ENCODE data around the gene DHODH. TPM values are rescaled to one million over a fixed set of nuclear protein-coding genes. Genes with fewer than 3 reads are reported as not detected.
"Not testable (repeated sequence)": the region's sequence is repeated elsewhere in the genome, so short reads cannot be mapped to it uniquely, and the experiment has no call there.

Gene DHODH
- total RNA-seq, 1 donor from 2014 or later, result 5.2 TPM

DNA sequence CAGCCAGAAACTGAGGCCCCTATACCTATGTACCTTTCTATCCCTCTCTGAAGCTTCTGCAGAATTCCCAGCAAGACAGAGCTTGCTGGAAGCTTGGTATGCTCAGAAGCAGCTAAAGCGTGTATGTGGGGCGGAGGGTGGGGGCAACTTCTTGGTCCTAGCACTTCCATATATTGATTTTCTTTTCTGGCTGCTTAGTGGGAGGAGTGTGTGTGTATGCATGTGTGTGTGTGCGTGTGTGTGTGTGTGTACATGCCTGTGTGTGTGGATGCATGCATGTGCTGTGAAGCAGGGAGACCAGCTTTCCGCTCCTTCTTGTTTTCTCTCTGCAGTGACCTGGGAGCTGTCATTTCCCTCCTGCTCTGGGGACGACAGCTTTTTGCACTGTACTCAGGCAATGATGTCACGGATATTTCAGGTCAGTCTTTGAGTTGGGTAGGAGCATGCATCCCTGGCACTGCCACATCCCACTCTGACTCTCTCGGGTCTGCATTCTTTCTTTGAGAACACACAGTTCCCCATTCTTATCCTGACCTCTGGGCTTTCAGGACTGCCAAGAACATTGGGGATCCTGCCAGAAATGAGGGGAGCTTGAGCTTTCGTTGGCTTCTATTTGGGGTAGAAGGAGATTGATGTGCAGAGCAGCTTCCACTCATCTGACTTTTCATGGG is 65.2 kb downstream of the DHODH start:
- Histone ChIP-seq H3K4me1 (ENCODE audit: insufficient read depth, low read length) (no peaks in the 10 kb centered on the region), H3K4me2 (ENCODE audit: low read length) (no peak overlapping the region), H3K27me3 (ENCODE audit: insufficient read depth, low read length) (no peaks in the 10 kb centered on the region), H3K9ac (ENCODE audit: low read length) (no peak overlapping the region), H4K20me1 (ENCODE audit: insufficient read depth, low read length) (no peaks in the 10 kb centered on the region), H3K79me2 (ENCODE audit: insufficient read depth, low read length) (no peaks in the 10 kb centered on the region), H3K36me3 (ENCODE audit: insufficient read depth, low read length) (no peaks in the 10 kb centered on the region), H2AFZ (ENCODE audit: low read depth, low read length) (no peak overlapping the region), H3K27ac (ENCODE audit: low read depth, low read length) (no peak overlapping the region), H3K9me3 (ENCODE audit: insufficient read depth, low read depth, low read length) (no peaks in the 10 kb centered on the region), H3K4me3 (ENCODE audit: insufficient read depth, low read depth, low read length) (no peak overlapping the region)
- Mint-ChIP-seq H3K36me3 (ENCODE audit: low read depth, unreplicated experiment) (peaks cover 16% of the 10 kb centered on the region), H3K4me3 (ENCODE audit: unreplicated experiment) (no peak overlapping the region), H3K27me3 (ENCODE audit: low read depth, unreplicated experiment) (no peaks in the 10 kb centered on the region), H3K27ac (ENCODE audit: unreplicated experiment) (no peak overlapping the region), H3K4me1 (ENCODE audit: low read depth, unreplicated experiment) (no peaks in the 10 kb centered on the region), H3K9me3 (ENCODE audit: unreplicated experiment) (peaks cover 5% of the 10 kb centered on the region)
- DNase-seq (ENCODE audit: low read depth) (no peak), FAIRE-seq (no peak)
- TF ChIP-seq, protein P1, sequence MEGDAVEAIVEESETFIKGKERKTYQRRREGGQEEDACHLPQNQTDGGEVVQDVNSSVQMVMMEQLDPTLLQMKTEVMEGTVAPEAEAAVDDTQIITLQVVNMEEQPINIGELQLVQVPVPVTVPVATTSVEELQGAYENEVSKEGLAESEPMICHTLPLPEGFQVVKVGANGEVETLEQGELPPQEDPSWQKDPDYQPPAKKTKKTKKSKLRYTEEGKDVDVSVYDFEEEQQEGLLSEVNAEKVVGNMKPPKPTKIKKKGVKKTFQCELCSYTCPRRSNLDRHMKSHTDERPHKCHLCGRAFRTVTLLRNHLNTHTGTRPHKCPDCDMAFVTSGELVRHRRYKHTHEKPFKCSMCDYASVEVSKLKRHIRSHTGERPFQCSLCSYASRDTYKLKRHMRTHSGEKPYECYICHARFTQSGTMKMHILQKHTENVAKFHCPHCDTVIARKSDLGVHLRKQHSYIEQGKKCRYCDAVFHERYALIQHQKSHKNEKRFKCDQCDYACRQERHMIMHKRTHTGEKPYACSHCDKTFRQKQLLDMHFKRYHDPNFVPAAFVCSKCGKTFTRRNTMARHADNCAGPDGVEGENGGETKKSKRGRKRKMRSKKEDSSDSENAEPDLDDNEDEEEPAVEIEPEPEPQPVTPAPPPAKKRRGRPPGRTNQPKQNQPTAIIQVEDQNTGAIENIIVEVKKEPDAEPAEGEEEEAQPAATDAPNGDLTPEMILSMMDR (IDR thresholded peaks at IDR 0.05; ENCODE audit: insufficient read depth, low read depth, low read length), result no peak
- no peak for TF ChIP-seq EZH2 (IDR thresholded peaks at IDR 0.05; ENCODE audit: insufficient read depth, low read length)

DNA sequence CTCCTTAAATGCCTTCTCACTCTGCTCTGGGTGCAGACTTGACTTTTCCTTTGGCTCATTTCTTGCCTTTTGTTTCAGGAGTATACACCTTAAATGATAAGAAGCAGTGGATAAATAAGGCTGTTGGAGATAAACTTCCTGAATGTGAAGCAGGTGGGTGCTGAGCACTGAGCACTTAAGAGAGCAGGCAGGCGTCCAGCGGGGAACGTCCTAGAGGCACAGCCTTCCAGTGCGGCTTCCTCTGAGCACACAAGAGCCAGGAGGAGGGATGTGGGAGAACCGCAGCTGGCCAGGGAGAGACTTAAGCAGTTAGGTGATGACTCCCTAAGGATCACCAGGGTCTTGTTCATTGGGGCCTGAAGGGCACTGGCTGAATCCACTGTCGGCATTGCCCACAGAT is 66.5 kb downstream of the DHODH start:
- H4K20me1 ChIP-seq (ENCODE audit: insufficient read depth, low read length); H3K9ac ChIP-seq (ENCODE audit: low read length); FAIRE-seq; DNase-seq (ENCODE audit: low read depth); H3K4me3 ChIP-seq (ENCODE audit: insufficient read depth, low read depth, low read length); H3K27me3 ChIP-seq (ENCODE audit: insufficient read depth, low read length); H3K4me2 ChIP-seq (ENCODE audit: low read length); H3K79me2 ChIP-seq (ENCODE audit: insufficient read depth, low read length); H3K9me3 ChIP-seq (ENCODE audit: insufficient read depth, low read depth, low read length); H3K27ac ChIP-seq (ENCODE audit: low read depth, low read length); H3K27ac Mint-ChIP-seq (ENCODE audit: unreplicated experiment); H3K27me3 Mint-ChIP-seq (ENCODE audit: low read depth, unreplicated experiment); H3K9me3 Mint-ChIP-seq (ENCODE audit: unreplicated experiment); H3K4me1 Mint-ChIP-seq (ENCODE audit: low read depth, unreplicated experiment); H2AFZ ChIP-seq (ENCODE audit: low read depth, low read length); H3K4me1 ChIP-seq (ENCODE audit: insufficient read depth, low read length); H3K4me3 Mint-ChIP-seq (ENCODE audit: unreplicated experiment); H3K36me3 ChIP-seq (ENCODE audit: insufficient read depth, low read length): not testable (repeated sequence)
- H3K36me3 Mint-ChIP-seq (ENCODE audit: low read depth, unreplicated experiment), result peaks cover 16% of the 10 kb centered on the region

Other genes with a start within 250 kb of the DHODH start
- gene AP1G1, start 199.9 kb upstream of the DHODH start, total RNA-seq, result 106 and 121 TPM in 2 replicates
- 31.9 and 32.7 TPM in 2 replicates for gene ATXN1L, start 162.8 kb upstream of the DHODH start, total RNA-seq
- 9.3 and 10.4 TPM in 2 replicates for gene ZNF821, start 124.6 kb upstream of the DHODH start, total RNA-seq
- 232 and 241 TPM in 2 replicates for gene IST1, start 113.2 kb upstream of the DHODH start, total RNA-seq
- gene PKD1L3, start 8.3 kb upstream of the DHODH start, total RNA-seq, result not detected in 2 replicates
- not detected in 2 replicates for gene HP, start 45.8 kb downstream of the DHODH start, total RNA-seq
- gene HPR, start 54.5 kb downstream of the DHODH start, total RNA-seq, result not detected in 2 replicates
- gene TXNL4B, start 84.9 kb downstream of the DHODH start, total RNA-seq, result 12.8 TPM in 2 replicates
- 42.9 and 49.0 TPM in 2 replicates for gene DHX38, start 85.1 kb downstream of the DHODH start, total RNA-seq
- gene PMFBP1, start 163.4 kb downstream of the DHODH start, total RNA-seq, result 1.2 TPM in 2 replicates

Measured in astrocyte (in vitro differentiated cells and primary cell).